Measurements from ENCODE around the gene PFDN1.

The PFDN1 gene

DNA sequence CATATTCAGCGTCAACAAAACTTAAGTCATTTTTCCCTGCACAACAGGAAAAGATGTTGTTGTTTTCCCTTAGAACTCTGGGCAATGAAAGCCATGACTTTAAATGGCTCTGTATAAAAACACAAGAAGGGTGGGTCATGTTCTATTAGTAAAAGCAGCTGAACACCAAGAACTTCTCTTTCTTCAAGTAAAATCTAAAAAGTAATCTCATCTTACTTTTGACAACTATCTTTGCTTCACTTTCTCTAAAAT is 9.1 kb downstream of the PFDN1 start:
- in situ Hi-C loops (cut with MboI; ENCODE audit: low pct_unique_long_range_greater_than_20kb, low sequenced_read_pairs, unreplicated experiment) = no loop called here
- DNase-seq (ENCODE audit: low spot score) = no peak
- TF ChIP-seq, protein P1, sequence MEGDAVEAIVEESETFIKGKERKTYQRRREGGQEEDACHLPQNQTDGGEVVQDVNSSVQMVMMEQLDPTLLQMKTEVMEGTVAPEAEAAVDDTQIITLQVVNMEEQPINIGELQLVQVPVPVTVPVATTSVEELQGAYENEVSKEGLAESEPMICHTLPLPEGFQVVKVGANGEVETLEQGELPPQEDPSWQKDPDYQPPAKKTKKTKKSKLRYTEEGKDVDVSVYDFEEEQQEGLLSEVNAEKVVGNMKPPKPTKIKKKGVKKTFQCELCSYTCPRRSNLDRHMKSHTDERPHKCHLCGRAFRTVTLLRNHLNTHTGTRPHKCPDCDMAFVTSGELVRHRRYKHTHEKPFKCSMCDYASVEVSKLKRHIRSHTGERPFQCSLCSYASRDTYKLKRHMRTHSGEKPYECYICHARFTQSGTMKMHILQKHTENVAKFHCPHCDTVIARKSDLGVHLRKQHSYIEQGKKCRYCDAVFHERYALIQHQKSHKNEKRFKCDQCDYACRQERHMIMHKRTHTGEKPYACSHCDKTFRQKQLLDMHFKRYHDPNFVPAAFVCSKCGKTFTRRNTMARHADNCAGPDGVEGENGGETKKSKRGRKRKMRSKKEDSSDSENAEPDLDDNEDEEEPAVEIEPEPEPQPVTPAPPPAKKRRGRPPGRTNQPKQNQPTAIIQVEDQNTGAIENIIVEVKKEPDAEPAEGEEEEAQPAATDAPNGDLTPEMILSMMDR (IDR thresholded peaks at IDR 0.05; ENCODE audit: extremely low read depth, insufficient read depth, missing control alignments) = no peak

DNA sequence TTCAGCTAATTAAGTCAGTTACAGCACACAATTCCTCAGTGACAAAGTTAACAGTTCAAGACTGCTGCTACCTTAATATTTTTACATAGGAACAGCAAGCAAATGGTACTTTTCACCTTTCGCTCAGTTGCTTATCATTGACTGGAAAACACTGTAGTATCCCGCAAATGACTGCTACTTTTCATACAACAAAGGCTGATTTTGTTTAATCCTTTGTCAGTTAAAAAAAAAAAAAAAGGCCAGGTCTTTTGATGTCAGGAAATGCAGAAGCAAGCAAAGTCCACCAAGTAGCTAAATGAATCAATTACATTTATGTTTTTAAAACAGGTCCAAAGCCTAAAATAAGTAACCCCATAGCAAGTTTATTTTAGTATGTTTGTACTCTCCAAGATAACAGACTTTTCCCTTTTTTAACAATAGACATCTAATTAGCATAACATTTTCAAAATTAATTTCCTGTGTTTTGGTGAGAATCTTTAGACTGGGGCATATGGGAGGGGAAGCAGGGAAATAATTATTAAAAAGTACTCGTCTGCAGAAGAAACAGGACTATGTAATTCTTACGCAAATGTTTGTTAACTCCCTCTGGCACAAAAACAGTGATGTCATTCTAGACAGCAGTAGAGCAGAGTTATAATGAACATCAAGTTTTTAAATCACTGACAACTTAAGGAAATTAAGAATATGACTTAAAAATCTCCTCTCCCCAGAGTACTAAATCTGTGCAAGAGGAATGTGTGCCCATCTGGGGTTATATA is 9.6 kb downstream of the PFDN1 start:
- DNase-seq (ENCODE audit: low spot score) = no peak
- in situ Hi-C loops (cut with MboI; ENCODE audit: low pct_unique_long_range_greater_than_20kb, low sequenced_read_pairs, unreplicated experiment) = no loop called here
- TF ChIP-seq, protein P1 (IDR thresholded peaks at IDR 0.05; ENCODE audit: extremely low read depth, insufficient read depth, missing control alignments) = no peak

DNA sequence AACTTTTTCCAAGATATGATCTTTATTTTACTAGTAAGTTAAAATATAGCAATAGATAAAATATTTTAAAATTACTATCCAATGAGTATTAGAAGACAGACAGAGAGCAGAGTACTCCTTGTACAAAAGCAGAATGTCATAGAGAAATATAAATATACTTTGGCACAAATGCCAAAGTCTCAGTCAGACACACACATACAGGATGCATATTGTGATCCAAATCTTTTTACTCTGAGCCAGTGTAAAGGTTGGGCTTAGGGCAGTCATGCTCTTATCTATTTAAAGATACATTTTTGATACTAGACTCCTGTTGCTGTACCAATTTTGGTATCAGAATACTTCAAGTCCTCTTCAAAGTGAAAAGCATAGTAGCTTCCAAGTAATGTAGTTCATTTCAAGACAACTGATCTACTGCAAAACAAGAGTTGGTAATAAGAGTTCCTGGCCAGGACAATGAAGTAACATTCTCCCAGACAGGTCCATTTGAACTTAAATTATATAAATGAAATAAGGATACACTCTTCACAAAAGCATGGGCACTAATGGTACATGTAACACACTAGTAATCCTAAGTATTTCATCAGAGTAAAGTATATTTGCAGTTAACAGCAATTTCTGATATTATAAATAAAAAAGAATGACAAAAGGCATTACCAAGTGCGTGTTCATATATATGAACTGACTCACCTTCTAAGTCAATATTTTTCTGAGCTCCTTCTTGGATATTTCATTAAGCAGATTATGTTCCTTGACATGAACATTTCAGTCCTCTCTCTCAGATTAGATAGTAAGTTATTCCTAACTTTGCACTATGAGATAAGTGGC is 10.5 kb downstream of the PFDN1 start:
- no peak for DNase-seq (ENCODE audit: low spot score)
- in situ Hi-C loops (cut with MboI; ENCODE audit: low pct_unique_long_range_greater_than_20kb, low sequenced_read_pairs, unreplicated experiment) = no loop called here
- TF ChIP-seq, protein P1 (IDR thresholded peaks at IDR 0.05; ENCODE audit: extremely low read depth, insufficient read depth, missing control alignments) = no peak

DNA sequence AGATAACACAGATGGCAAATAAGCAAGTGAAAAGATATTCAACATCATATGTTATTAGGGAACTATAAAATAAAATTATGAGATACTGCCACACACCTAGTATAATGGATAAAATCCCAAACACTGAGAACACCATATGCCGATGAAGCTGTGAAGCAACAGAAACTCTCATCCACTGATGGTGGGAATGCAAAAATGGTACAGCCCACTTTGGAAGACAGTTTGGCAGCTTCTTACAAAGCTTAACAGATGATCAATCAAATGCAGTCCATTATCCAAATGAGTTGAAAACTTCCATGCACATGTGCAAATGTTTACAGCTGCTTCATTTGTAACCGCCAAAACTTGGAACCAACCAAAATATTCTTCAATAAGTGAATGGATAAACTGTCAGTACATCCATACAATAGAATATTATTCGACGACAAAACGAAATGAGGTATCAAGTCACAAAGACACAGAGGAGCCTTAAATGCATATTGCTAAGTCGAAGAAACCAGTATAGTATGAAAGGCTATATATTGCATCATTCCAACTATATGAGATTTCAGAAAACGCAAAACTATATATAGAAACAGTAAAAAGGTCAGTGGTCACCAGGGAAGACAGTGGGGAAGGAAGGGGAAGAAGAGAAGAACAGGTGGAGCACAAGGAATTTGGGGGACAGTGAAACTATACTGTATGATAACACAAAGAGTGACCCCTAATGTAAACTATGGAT is 14.9 kb downstream of the PFDN1 start:
- TF ChIP-seq, protein P1 (IDR thresholded peaks at IDR 0.05; ENCODE audit: extremely low read depth, insufficient read depth, missing control alignments) = no peak
- DNase-seq (ENCODE audit: low spot score) = no peak
- in situ Hi-C loops (cut with MboI; ENCODE audit: low pct_unique_long_range_greater_than_20kb, low sequenced_read_pairs, unreplicated experiment) = no loop called here

DNA sequence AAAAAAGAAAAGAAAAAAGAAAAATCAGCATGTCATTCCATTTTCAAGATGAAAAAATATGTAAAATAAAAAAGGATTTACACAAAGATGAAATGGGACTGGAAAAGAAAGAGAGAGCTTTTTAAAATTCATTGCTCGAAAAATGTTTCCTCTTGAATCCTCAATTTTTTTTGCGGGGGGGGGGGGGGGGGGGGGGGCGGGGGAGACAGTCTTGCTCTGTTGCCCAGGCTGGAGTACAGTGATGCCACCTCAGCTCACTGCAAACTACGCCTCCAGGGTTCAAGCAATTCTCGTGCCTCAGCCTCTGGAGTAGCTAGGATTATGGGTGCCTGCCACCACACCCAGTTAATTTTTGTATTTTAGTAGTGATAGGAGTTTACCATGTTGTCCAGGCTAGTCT is 16.5 kb downstream of the PFDN1 start:
- in situ Hi-C loops (cut with MboI; ENCODE audit: low pct_unique_long_range_greater_than_20kb, low sequenced_read_pairs, unreplicated experiment) = no loop called here
- DNase-seq (ENCODE audit: low spot score) = no peak
- TF ChIP-seq, protein P1 (IDR thresholded peaks at IDR 0.05; ENCODE audit: extremely low read depth, insufficient read depth, missing control alignments) = no peak

DNA sequence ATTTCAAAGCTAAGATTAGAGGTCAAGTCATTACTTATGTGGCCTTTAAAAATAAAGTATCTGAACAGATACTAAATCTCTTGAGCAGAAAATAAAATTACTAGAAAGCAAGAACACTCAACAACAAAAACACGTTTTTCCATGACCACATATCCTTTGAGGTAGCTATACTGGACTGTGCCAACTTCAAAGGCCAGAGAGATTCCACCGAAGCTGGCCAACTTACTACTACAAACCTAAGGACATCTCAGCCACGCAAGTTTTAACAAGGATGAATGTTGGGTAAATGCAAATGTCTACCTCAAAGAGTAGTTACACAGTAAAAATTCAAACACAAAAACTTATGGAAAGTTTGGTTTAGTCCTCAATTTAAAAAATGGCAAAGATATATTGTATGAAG is 18.9 kb downstream of the PFDN1 start:
- in situ Hi-C loops (cut with MboI; ENCODE audit: low pct_unique_long_range_greater_than_20kb, low sequenced_read_pairs, unreplicated experiment) = no loop called here
- DNase-seq (ENCODE audit: low spot score) = no peak

More for the DNA sequence above, 18.9 kb downstream of the PFDN1 start:
- TF ChIP-seq, protein P1 (IDR thresholded peaks at IDR 0.05; ENCODE audit: extremely low read depth, insufficient read depth, missing control alignments) = no peak

All from GM13977 (cell line).